GM21367 (cell line): Measurements from ENCODE around the gene UHRF1.

Experiments used
- ATAC-seq: cut with Tn5 transposase; IDR thresholded peaks from one replicate; pipeline ENCODE4 v1.9.1; 2021; ENCODE audit not compliant: unreplicated experiment

The UHRF1 gene

GRCh38 chr19:4987256-4987655 lies 78.0 kb downstream of the UHRF1 start:
- ATAC-seq, result no peak

GRCh38 chr19:4987692-4988370 lies 78.5 kb downstream of the UHRF1 start:
- no peak for ATAC-seq

GRCh38 chr19:4988770-4989251 lies 79.5 kb downstream of the UHRF1 start:
- no peak for ATAC-seq

GRCh38 chr19:4990306-4990705 lies 81.0 kb downstream of the UHRF1 start:
- ATAC-seq, result no peak

GRCh38 chr19:4991538-4991937 lies 82.2 kb downstream of the UHRF1 start:
- ATAC-seq, result no peak

- ATAC-seq, result no peak
These were observed 82.8 kb downstream of the UHRF1 start for GRCh38 chr19:4991996-4992698.

- no peak for ATAC-seq
These were observed 84.4 kb downstream of the UHRF1 start for GRCh38 chr19:4993683-4994082.

GRCh38 chr19:4996701-4997100 lies 87.4 kb downstream of the UHRF1 start:
- ATAC-seq, result no peak

- ATAC-seq, result no peak
These were observed 88.0 kb downstream of the UHRF1 start for GRCh38 chr19:4997297-4997696.

GRCh38 chr19:5000120-5000611 lies 90.9 kb downstream of the UHRF1 start:
- ATAC-seq, result no peak

GRCh38 chr19:5001615-5002014 lies 92.3 kb downstream of the UHRF1 start:
- ATAC-seq, result no peak

- no peak for ATAC-seq
These were observed 92.8 kb downstream of the UHRF1 start for GRCh38 chr19:5002143-5002542.

- no peak for ATAC-seq
These were observed 94.5 kb downstream of the UHRF1 start for GRCh38 chr19:5003781-5004180.

GRCh38 chr19:5005096-5005495 lies 95.8 kb downstream of the UHRF1 start:
- ATAC-seq, result no peak

- ATAC-seq, result no peak
These were observed 96.9 kb downstream of the UHRF1 start for GRCh38 chr19:5006201-5006600.

- no peak for ATAC-seq
These were observed 97.5 kb downstream of the UHRF1 start for GRCh38 chr19:5006821-5007220.
